ENCODE measurements around the gene ZNF423.

ZNF423 gene

DNA sequence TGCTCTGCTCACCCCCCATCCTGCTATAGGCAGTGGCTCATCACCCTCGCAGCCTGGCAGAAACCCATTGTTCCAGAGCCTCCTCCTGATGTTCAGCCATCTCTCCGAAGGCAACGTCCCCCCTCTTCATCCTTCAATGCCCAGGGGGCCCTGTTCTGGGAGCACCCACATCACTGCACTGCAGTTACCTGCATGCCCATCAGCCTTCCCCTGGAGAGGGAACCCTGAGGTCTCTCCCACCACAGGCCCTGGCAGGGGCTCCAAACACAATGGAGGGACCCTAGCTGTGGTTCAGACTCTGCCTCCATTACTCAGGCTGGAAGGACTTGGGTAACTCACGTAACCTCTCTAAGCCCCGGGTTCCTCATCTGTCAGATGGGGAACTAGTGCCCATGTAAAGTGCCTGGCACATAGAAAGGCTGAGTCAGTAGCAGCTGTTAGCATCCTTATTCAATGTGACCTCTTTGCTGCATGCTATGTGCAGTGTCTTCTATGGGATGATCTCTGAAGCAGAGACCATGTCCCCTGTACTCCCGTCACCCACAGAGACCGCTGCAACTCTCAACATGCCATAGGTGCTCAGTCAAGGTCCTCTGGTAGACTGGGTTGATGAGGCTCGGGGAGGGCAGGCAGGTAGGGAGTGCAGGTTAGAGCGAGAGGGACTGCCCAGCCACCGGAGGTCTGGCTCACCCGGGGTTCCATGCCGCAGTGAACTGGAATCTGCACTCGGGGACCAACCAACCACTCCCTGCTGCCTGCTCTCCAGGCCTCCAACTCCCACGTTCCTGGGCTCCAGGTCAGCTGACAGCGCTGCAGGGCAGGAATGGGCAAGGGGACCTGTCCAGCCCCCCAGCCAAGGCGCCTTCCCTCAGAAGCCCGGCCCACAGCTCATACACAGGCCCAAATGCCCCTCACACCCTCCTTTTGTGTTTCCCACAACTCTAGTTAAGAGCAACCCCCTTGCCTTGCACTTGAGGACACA, 233.2 kb downstream of the ZNF423 start:
- DNase-seq (ENCODE audit: low read depth), result no peak

DNA sequence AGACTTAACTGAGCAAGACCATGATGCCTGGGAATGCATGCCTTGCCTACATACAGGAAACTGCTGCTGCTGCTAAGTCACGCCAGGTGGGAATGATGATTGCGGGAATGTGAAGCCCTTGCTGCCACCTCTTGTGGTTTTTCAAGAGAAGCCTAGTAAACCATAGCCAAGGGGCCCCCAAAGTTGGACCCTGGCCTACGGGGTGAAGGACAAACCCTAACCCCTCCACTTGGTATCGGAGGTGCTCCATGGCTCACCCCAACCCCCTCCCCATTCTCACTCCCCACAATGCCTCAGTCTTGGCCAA, 233.9 kb downstream of the ZNF423 start:
- no peak for DNase-seq (ENCODE audit: low read depth)

DNA sequence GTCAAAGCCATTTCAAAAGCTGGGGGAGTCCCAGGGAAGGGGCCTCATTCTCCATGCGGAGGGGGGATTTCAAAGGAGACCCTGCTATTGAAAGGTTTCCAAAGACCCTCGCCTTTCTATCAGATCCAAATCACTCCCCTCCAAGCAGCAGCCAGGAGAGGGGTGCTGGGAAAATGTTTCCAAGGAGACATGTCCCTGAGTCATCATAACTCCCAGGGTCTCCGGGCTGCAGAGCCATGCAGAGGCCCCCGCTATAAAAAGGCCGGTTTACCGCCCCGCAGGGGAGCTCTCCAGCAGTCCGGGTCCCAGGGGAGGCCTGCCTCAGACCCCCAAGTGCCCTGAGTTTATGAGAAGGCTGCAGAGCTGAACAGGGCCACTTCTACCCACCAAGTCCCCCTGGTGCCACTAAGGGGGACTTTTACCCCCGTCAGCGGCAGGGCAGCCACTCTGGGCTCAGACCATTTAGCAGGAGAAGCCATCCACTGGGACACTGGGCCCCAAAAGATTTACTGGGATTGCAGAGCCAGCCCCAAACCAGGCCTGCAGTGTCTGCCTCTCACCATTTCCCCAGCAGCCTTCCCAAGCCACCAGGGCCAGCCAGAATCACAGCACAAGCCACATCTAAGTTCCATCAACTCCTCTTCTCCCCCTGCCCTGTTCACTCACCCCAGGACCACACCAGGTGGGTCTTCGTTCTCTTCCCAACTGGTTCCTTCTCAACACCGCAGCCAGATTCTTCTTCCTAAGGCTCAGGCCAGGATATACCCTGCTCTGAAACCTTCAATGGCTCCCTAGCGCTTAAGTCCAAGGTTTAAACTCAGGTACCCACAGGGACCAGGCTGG, 234.4 kb downstream of the ZNF423 start:
- no peak for DNase-seq (ENCODE audit: low read depth)

DNA sequence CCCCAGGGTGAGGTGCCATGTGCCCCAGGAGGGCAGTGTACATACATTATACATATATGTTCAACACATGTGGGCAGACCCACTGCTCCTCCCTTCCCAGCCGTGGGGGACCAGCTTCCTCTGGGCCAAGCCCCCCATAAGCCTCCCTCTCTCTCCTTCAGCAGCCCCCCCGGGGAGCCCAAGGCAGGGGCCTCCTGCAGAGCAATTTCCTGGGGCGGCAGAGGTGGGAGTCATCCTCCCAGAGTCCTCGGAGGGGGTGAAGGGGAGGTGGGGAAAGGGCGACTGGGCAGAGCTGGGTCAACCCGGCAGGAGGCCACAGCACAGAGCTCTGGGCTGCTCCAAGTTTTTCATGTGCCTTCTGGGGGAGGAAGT, 235.1 kb downstream of the ZNF423 start:
- DNase-seq (ENCODE audit: low read depth), result no peak

DNA sequence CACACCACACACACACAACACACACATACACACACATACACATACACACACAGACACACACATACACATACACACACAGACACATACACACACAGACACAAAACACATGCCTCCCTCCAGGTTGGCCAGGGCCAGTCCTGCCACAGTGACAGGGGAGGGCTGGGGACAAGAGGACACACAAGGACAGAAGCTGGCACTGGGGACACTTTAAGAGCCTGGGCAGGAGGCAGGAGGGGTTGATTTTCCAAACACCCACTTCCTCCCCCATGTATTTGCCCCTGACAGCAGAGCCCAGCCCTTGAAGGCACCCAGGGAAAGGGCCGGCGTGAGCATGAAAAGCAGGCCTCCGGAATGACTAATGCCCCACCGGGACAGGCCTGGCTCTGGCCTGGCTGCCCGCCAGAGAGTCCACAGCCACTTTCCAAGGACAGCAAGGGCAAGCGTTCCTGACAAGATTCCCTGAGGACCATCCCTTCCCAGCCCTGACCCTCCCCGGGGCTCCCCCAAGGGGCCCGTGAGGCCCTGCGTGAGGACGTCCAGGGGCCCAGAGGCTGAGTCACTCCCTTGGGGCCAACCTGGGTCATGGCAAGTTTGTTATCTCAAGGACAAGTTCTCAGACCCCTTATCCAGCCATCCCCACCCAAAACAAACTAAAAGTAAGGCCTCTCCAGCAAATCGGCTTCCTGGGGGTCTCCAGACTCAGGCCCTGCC, 235.6 kb downstream of the ZNF423 start:
- DNase-seq (ENCODE audit: low read depth), result no peak

DNA sequence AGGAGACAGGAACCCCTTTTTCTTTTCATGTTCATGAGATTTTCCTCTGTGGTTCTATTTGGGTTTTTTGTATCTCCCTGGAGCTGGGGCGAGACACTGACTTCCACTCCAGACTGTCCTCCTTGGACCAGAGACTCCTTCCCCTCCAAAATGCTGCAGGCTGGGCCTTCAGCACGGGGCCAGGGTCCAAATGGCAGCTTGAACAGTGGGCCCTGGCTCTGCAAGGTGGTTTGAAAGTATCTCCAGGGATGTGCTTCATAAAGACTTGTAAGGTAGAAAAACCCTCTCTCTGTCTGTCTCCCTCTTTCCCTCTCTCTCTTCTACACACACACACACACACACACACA, 236.1 kb downstream of the ZNF423 start:
- DNase-seq (ENCODE audit: low read depth), result no peak

DNA sequence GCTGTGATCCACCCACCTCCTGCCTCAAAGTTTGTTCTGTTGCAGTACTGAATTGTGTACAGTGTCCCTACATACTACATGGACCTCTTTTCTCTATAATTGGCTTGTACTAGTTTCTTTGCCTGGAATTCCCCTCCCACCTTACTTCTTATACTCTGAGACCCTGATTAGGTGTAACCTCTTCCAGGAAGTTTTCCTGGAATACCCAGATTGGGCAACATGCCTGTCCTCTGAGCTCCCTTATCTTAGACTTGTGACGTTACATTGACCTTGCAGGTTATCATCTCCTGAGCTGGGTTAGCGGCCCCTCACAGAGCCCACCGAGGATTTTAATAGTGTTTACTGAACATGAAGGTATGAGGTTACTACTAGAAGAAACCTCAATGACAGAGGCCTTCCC, 237.0 kb downstream of the ZNF423 start:
- no peak for DNase-seq (ENCODE audit: low read depth)

DNA sequence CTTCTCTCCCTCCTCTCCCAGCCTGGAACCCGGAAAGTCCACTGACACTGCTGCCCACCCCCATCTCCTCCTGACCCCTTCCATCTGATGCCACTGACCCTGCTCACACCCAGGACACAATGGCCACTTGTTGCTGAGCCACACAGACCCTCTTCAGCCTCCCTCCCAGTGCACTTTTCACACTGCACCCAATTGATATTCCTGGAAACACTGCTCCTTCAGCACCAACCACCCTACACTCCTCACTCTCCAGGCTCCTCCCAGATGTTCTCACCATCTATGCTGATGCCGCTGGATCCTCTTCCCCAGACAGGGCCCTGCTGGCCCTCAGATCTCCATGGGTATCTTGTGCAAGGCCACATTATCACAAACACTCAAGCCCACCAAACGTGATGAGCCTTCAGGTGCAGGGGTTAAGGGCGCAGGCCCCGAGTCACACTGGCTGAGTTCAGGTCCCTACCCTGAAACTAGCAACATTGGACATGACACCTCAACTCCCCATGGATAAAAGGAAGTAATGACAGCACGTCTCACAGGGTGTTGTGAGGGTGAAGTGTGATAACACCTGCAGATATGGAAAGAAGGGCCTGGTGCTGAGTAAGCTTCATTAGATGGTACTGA, 238.1 kb downstream of the ZNF423 start:
- DNase-seq (ENCODE audit: low read depth), result no peak

DNA sequence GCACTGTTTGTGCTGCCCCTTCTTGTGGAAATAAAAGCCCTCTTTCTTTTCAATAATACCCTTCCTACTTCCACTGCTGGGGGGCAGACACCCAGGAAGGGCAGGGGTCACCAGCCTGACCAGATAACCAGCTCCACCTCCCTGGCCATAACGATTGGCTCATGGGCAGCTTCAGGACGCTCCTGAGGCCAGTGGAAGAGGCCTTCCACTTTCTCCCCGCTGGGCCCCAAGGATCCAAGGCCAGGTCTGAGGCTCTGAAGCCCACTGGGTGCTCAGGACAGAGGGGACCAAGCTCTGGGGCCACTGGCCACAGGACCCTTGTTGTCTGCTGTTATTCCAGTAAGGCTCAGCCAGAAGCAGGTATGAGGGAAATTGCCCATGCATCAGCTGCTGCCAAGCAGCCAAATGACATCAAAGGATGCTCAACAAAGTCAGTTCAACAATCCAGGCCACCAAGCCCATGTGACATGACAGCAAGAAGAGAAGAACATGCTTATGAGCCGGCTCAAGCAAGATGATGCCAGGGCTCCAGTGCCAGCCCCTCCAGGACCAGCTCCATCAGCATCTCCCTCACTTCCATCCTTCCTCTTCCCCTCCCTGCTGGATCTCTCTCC, 238.8 kb downstream of the ZNF423 start:
- no peak for DNase-seq (ENCODE audit: low read depth)

DNA sequence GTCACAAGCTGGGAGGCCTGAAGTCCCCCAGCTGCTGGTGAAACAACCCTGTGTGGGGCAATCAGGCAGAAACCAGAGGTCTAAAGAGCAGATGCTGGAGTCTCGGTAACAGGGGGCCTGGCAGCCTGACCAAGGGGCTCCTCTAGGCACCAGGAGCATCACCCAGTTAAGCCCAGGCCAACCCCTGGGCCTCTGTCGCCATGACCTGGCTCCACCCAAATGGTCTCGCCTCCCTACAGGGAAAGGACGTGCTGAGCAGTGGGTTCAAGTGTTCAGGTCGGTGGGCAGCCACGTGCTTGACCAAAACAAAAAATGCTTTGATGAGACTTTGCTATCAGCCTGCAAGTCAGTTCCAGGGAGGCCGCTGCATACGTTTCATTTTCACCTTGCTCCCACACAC, 240.3 kb downstream of the ZNF423 start:
- no peak for DNase-seq (ENCODE audit: low read depth)

DNA sequence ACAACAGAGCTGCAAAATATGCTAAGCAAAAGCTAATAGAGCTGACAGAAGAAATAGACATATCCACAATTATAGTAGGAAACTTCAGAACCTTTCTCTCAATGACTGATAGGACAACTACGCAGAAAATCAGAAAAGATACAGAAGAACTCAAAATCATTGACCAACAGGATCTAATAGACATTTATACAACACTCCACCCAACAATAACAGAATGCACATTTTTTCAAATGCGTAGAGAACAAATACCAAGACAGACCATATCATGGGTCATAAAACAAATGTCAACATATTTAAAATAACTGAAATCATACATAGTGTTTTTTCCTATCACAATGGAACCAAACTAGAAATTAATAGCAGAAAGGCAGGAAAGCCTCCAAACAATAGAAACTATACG, 244.9 kb downstream of the ZNF423 start:
- DNase-seq (ENCODE audit: low read depth), result no peak

DNA sequence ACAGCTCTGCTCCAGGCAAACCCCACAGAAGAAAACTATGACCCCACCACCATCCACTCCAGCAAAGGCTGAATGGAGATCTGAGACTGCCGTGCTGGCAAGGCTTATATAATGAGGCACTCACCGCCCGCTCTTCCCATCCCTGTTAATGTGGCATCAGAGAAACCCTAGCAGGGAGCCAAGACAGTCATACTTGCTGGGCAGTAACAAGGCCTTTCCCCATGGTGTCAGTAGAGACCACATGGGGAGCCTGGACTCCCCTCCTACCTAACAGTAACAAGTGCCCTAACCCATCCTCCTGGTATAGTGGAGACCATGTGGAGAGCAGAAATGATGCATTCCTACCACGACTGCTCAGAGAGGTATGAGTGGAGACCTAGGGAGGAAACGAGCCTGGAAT, 247.1 kb downstream of the ZNF423 start:
- no peak for DNase-seq (ENCODE audit: low read depth)

DNA sequence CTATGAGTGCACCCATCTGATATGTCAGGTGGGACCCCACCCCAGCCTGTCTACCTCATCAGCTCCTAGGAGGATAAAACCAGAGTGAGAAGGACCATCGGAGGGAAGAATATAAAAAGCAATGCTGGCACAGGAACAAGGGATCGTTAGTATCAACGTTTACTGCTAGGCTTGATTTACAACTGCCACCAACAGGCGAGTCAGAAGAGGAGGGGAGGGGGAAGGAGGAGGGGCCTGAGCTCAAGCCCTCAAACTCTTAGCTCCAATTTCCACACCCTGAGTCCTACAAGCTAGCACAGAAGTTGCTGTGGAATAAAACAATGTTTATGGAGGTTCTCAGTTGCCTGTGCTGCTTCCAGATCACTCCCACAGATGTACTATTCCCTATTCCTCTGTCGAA, 247.8 kb downstream of the ZNF423 start:
- DNase-seq (ENCODE audit: low read depth), result no peak

DNA sequence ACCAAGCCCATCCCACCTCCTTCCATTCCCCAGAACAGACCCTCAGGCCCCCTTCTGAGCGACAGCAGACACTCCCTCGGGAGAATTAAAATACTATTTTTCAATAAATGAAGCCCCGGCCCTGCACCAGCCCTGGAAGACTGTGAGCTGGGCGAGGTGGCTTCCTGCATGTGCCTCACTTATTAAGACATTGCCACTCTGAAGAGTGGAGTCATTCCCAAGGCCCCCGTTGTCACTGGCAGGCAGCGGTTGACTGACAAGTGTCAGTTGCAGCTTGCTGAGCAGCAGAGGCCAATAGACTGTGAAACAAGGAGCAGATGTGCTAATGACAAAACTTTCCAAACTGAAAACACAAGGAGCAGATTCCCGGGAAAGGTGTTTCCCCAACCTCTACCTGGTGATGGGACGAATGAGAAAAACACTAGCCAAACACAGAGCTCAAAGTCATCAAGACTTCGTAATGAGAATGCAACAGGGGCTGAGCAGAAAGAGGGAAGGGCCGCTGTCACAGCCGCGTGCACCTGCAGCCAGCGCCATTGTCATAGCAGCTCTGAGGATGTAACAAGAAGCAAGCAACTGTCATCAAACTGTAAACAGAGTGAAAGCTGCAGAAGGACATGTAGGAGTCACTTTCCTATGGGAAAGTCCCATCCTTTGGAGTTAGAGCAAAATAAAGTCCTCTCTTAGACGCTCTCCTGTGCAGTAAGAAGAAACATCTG, 250.2 kb downstream of the ZNF423 start:
- DNase-seq (ENCODE audit: low read depth), result no peak

DNA sequence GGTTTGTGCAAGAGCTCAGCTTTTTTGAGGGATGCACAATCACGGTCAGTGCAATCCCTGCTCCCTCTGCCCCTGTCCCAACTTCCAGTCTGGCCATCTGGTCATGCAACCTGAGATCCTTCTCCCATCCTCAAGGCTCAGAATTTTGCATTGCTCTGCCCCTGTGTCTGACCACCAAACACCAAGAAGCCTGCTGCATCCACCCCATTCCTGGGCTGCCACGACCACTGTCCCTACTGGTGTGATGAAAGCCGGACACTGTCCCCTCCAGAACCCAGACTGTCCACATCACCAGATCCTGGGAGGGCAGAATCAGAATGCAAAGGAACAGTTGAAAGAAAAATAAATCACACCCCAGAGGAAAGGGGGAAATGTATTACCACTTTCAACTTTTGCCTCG, 251.3 kb downstream of the ZNF423 start:
- no peak for DNase-seq (ENCODE audit: low read depth)

DNA sequence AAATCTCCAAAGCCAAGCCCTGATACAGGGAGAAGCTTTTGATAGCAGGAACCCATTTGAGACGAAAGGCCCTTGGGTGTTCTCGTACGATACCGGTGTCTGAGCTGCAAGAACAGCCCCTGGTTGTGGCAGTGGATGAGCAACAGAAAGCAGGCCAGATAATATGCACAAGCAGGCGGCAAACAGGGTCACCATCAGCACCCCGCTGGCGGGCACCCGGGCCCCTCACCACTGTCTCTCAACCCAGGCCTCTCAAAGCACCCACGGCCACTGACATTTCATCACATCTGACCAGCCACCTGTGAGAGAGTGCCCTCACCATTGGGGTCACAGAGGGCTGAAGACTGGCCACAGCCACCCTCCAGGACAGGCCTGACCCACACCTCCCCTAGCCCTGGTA, 252.0 kb downstream of the ZNF423 start:
- DNase-seq (ENCODE audit: low read depth), result no peak

DNA sequence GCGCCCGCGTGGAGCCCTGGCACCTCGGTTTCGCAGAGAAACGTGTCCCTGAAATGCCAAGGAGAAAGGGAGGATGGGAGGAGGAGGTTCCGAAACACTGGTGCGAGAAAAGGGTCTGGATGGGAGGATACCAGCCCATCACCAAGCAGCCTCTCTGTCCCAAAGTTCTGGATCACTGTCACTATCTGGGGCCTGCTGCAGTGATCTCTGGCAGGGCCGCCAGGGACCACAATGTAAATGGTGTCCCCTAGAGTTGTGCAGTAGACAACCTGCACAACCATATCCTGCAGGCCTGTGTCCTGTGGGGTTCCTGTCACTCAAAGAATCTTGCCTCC, 253.0 kb downstream of the ZNF423 start:
- DNase-seq (ENCODE audit: low read depth), result no peak

DNA sequence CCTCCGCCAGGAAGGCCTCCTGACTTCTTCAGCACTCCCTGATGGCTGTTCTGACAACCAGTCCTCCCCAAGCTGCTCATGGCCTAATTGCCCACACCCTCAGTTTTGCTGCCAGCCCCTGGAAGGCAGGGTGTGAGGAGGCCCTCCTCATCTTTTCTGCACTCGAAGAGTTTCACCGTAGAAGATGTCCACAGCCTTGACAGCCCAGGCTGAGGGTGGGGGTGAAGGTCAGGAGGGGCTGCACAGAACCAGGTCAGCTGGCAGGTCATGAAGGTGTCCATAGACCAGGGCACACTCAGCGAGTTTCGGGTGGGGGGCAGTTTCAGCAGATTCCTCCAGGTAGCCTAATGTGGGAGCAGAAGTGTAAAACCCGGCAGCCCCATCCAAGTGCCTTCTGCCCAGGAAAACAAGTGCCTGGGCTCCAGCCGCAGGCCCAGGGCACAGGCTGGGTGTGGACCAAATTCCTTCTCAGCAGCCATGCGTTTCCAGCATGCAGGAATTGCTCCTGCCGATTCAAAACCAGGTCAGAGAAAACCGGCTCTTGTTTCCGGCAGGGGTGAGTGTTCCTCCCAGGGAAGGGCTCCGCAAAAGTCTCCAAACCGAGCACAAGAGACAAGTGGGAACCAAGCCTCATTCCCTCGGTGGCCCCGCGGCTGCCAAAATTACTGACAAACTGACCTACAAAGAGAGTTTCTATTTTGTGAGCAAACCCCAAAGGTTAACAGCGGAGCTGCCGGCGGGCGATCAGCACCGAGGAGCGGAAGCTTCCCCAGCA, 253.5 kb downstream of the ZNF423 start:
- no peak for DNase-seq (ENCODE audit: low read depth)

DNA sequence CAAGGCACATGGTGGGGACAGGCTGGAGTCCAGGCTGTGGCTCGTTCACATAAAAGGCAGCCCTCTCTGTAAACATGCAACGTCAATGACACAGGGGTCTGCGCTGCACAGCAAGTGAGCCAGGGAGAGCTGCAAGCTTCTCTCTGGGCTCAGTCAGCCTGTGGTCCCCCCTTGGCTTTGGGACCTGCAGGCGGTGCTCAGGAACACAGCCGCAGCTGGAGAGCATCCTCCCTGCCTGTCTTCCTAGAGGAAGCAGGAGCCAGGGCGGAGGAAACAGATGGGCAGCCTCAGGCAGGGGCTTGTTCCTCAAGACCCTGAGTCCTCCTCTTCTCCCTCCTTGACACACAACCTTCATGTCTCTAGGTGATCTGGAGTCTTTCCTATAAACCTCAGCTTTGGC, 254.3 kb downstream of the ZNF423 start:
- DNase-seq (ENCODE audit: low read depth), result no peak

DNA sequence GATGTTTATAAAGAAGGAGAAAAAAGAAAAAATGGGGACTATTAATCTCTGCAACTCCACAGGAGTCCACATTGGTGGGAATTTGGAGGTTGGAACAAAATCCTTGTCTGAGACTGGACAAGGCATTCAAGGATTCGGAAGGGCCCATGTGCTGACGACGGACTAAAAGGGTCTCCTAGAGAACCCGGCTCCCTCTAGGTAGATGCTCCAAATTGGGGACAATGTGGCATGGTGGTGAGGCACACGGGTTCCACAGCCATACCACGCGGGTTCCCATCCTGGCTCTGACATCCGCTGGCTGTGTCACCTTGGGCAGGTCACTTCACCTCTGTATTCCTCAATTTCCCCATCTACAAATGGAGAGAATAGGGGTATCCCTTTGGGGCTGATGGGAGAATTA, 254.9 kb downstream of the ZNF423 start:
- no peak for DNase-seq (ENCODE audit: low read depth)

DNA sequence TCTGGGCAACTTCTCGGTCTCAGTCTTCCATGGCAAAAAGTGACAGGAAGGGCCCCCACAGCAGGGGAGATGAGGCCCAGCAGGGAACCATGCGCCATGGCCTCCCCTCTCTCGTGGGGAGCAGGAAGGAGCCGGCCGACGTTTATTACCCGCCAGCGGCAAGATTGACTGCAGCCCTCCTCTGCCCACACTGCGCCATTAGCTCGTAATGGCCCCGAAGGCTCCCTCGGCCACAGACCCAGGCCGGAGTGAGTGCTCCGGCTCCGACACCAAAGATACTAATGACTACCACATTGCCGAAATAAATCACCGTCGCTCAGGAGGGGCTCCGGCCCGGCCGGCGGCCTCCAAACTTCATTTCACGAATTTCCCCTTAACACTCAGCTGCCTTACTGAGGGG, 255.4 kb downstream of the ZNF423 start:
- no peak for DNase-seq (ENCODE audit: low read depth)
